HEK293T (cell line): Measurements from ENCODE around the gene TTR.

ENCODE experiments used
- ARNT ChIP-seq: fragments of 450-650 bp; IDR thresholded peaks from 2 replicates; pipeline ENCODE4 v1.6.1; 2017; ENCODE audit warnings: mild to moderate bottlenecking
- BHLHE40 ChIP-seq: fragments of 450-650 bp; IDR thresholded peaks from 2 replicates; pipeline ENCODE4 v1.6.1; 2016; ENCODE audit warnings: mild to moderate bottlenecking, moderate library complexity, borderline replicate concordance
- CTBP1 ChIP-seq: fragments of 450-650 bp; IDR thresholded peaks from 2 replicates; pipeline ENCODE4 v1.6.1; 2016; ENCODE audit warnings: borderline replicate concordance
- FOXK2 ChIP-seq: fragments of 450-650 bp; IDR thresholded peaks from 2 replicates; pipeline ENCODE4 v1.6.1; 2016; ENCODE audit warnings: mild to moderate bottlenecking
- SP1 ChIP-seq: fragments of 450-650 bp; IDR thresholded peaks from 2 replicates; pipeline ENCODE4 v1.6.1; 2017
- SUZ12 ChIP-seq: fragments of 450-650 bp; IDR thresholded peaks from 2 replicates; pipeline ENCODE4 v1.6.1; 2016; ENCODE audit warnings: mild to moderate bottlenecking

GRCh38 chr18:31630549-31630948 lies 38.9 kb downstream of the TTR start:
- TF ChIP-seq CTBP1: no peak
- TF ChIP-seq SUZ12: no peak
- TF ChIP-seq ARNT: no peak
- TF ChIP-seq BHLHE40: no peak
- TF ChIP-seq SP1: no peak
- no peak for TF ChIP-seq FOXK2
